ENCODE results near the gene ZBTB2.

GRCh38 chr6:151375833-151376232 is 15.5 kb downstream of the ZBTB2 start:
- TF ChIP-seq, protein P1, sequence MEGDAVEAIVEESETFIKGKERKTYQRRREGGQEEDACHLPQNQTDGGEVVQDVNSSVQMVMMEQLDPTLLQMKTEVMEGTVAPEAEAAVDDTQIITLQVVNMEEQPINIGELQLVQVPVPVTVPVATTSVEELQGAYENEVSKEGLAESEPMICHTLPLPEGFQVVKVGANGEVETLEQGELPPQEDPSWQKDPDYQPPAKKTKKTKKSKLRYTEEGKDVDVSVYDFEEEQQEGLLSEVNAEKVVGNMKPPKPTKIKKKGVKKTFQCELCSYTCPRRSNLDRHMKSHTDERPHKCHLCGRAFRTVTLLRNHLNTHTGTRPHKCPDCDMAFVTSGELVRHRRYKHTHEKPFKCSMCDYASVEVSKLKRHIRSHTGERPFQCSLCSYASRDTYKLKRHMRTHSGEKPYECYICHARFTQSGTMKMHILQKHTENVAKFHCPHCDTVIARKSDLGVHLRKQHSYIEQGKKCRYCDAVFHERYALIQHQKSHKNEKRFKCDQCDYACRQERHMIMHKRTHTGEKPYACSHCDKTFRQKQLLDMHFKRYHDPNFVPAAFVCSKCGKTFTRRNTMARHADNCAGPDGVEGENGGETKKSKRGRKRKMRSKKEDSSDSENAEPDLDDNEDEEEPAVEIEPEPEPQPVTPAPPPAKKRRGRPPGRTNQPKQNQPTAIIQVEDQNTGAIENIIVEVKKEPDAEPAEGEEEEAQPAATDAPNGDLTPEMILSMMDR (IDR thresholded peaks at IDR 0.05) = no peak
- no peak for TF ChIP-seq POLR2A (IDR thresholded peaks at IDR 0.05)

Measured in heart left ventricle (tissue), 13 donors.